ENCODE measurements around the gene MUL1.
A peak's percentile ranks its signal among the peaks of the same experiment; 100 is the strongest.
"Not testable (repeated sequence)": the region's sequence is repeated elsewhere in the genome, so short reads cannot be mapped to it uniquely, and the experiment has no call there.

MUL1 gene

DNA sequence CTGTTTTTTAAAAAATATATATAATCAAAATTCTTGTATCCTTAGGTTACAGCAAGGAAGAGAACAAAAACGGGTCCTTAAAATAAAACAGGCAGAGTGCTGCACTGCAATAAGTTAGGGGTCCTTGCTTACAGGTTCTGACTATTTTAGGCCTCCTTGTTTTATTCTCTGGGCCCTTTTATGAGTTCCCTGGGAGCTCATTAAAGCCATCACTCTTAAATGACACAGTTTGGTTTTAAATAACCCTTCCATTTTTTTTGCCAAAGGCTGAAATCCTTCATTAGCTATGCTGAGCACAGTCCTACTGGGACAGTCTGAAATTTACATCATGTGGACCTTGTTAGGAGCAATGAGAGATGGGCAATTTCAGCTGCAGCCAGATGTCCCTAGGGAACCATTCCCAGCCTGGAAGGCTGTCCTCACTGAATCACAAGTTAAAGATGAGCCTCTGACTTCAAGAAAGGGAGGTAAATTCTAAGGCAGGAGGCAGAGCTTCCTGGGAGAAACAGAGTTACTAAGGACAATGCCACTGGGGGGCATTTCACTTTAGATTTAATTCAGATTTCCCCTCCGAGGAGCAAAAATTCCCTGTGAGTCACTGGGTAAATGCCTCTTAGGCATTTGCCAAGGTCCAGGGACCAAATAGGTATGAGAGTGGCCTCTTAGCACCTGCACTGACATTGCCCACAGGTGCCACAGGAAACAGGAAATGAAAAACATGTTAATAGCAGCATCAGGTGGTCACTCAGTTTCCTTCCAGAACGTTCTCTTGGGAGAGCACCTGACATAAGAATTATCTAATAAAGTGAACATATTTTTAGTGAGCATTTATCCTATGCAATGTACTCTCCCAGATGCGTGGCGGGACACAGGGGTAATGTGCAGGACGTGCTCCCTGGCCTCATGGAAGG is 3.8 kb upstream of the MUL1 start:
- no peak for DNase-seq

DNA sequence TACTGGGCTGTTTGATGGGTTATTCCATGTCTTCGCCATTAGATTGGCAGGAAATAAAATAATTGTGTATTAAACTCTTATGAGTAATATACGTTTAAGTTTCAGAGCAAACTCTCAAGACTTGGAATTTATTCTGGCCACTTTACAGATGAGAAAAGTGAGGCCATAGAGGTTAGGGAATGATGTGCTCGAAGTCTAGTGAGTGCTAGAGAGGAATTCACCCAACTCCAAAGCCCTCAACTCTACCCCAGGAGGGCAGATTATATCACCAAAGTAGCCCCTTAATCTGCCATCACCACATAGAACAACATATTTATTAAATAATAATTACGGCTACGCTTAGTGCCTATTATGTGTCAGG is 440 bp upstream of the MUL1 start:
- no peak for DNase-seq

DNA sequence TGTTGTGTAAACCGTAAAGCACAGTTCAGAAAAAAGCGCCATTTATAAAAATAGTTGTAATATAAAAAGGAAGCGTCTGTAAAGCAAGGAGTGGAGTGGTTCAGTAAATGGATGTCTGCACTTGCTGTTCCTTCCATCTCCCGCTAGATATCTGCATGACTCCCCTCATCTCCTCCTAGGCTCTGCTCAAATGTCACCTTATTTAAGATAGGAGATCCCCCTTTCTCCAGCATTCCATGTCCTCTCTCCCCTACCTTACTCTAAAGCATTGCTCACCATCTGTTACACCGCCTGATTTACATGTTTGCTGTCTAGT is 745 bp downstream of the MUL1 start:
- DNase-seq = no peak

DNA sequence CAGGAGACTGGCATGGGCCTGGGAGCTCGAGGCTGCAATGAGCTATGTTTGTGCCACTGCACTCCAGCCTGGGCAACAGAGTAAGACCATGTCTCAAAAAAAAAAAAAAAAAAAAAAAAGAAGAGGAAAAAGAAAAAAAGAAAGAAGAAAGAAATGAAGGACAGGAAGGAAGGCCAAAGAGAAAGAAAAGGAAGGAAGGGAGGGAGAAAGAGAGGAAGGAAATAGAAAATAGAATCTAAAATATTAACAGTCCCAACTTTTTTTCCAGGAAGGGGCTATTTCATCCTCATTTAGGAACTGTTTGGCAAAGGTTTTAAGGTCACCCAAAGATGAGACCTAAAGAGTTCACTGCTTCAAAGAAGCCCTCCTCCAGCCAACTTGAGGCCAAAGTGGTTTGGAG is 2.5 kb downstream of the MUL1 start:
- DNase-seq = no peak

DNA sequence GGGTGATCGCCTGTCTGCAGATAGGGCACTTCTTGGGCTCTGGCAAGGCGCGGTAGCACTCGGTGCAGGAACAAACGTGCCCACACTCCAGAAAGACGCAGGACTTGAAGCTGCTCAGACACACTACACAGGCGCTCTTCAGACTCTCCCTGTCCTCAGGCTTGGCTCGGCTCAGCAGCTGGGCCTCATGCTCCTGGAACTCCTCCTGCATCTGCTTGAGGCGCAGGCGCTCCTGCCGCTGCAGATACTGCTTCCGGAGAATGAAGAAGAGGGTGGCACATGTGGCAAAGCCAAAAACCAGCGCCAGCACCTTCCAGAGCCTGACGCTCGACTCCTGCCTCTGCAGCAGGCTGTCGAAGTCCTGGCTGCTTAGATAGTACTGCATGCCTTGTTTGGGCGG is 7.2 kb downstream of the MUL1 start:
- DNase-seq = no peak

DNA sequence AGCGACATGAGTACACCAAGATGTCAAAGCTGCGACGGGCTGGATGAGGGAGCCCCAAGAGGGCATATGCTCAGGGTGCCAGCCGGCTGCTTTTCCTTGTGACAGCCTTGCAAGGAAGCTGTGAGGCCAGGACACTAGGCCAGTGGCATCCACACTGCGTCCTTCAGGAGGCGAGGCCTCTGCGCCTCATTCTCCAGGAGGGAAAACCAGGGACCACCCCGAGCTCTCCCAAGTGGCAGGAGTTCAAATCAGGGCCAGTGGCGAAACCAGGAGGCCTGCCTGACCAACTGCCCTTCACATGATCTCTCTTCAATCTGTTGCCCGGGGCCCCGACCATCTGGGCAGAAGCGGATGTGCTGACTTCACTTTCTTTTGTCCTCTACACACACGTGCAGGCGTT is 8.2 kb downstream of the MUL1 start:
- no peak for DNase-seq

DNA sequence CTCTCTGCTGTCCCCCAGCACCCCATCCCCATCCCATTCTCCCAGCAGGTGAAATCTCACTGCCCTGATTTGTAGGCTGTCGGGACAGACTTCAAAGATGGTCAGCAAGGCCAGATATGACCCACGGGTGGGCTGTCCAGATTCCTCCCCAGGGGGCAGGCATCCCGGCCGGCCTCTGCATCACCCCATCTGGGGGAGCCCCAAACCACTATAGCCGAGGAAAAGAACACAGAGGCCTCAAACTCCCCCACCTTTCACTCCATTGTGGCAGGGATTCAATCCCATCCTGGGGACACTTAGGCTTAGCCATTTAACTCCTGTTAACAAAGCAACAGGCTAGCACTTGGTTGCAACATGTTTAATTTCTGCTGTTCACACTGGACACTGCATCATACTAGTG is 8.8 kb downstream of the MUL1 start:
- DNase-seq = no peak

DNA sequence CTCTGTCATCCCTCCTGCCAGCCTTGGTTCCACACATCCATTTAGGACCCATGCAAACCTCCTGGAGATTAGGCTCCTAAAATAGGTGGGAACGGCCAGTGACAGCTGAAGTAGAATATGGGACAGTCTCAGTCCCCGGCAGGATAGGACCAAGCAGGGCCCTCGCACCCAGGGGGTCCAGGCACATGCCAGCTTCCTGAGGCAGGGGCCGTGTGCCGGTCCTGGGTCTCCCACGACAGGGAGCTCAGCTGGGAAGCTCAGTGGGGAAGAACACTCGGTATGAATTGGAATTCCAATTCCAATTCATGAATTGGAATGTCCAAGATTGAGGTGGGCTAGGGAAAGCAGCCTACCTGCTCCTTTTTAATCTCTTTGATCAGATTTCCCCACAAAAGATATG is 9.8 kb downstream of the MUL1 start:
- DNase-seq = no peak

DNA sequence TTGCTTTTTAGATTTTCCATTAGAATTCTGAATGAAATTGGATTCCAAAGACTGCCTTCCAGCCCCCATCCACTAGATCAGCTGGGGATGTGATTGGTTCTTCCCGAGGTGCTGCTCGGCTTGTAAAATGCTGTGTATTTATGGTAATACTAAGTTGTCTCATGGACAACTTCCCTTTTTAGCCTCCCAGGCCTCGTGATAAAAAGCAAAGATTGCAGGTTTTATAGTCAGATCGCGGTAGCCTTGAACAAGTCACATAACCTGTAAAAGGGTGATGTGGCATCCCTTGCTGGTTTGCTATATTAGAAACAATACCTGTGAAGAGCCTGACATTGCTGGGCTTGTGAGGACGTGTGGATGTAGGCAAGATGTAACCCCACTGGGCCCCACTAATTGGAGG is 10.4 kb downstream of the MUL1 start:
- no peak for DNase-seq

DNA sequence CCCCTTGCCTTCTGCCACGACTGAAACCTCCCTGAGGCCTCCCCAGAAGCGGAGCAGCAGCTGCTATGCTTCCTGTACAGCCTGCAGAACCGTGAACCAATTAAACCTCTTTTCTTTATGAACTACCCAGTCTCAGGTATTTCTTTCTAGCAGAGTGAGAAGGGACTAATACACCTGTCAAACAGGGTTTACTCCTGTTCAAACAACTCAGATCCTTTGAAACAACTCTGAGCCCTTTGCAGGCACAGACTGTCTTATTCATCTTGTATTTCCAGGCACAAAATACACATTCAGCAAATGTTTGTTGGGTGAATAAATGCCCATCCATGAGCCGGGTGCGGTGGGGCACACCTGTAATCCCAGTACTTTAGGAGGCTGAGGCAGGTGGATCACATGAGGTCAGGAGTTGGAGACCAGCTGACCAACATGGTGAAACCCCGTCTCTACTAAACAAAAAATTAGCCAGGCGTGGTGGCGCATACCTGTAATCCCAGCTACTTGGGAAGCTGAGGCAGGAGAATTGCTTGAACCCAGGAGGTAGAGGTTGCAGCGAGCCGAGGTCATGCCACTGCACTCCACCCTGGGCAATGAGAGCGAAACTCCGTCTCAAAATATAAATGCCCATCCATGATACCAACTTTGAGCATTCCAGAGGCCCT is 11.1 kb downstream of the MUL1 start:
- DNase-seq = not testable (repeated sequence)

DNA sequence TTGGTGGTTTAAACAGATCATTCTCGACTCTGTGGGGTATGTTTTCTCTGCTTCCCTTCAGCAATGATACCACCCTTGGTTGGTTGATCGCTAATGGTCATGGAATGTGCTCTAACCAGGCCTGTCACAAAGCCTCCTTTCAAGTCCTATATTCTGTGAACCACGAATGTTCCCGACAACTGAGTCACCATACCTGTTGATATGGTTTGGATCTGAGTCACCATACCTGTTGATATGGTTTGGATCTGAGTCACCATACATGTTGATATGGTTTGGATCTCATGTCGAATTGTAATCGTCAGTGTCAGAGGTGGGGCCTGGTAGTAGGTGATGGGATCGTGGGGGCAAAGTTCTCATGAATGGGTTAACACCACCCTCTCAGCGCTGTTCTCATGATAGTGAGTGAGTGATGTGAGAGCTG is 11.7 kb downstream of the MUL1 start:
- no peak for DNase-seq

DNA sequence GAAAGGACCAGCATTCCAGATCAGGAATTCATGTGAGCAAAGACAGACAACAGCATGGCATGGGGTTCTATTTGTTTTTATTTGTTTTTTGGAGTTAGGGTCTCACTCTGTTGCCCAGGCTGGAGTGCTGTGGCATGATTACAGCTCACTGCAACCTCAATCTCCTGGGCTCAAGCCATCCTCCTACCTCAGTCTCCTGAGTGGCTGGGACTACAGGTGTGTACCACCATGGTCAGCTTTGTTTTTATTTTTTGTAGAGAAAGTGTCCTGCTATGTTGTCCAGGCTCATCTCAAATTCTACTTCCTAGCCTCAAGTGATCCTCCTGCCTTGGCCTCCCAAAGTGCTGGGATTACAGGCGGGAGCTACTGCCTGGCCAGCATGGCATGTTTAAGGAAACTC is 12.3 kb downstream of the MUL1 start:
- DNase-seq = no peak

DNA sequence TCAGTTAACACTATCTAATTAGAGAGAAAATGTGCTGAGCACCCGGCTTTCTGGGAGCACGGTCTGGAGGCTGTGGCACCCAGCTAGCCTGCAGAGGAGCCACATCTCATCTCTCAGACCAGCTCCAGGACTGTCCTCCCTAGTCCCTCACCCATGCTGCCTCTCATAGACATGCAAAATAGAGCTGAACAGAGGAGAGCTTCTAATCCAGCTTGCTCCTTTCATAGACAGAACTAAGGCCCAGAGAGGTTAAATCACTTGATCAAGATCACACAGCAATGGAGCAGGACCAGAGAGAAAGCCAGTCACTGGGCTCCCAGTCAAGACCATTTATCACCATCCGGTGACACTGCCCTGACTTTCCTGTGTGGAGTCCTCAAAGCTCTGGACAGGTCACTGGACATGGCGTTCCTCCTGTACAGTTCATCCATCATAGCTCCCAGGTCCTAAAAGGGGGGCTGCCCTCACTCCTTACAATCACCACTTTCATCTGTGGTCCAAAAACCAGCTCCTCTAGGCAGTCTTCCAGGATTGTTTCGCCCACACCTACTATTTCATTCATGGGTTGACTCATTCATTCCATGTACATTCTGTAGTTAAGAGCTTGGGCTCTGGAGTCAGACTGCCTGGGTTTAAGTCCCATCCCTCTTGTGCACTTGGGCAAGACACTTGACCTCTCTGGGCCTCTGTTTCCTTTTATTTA is 13.2 kb downstream of the MUL1 start:
- DNase-seq = no peak

DNA sequence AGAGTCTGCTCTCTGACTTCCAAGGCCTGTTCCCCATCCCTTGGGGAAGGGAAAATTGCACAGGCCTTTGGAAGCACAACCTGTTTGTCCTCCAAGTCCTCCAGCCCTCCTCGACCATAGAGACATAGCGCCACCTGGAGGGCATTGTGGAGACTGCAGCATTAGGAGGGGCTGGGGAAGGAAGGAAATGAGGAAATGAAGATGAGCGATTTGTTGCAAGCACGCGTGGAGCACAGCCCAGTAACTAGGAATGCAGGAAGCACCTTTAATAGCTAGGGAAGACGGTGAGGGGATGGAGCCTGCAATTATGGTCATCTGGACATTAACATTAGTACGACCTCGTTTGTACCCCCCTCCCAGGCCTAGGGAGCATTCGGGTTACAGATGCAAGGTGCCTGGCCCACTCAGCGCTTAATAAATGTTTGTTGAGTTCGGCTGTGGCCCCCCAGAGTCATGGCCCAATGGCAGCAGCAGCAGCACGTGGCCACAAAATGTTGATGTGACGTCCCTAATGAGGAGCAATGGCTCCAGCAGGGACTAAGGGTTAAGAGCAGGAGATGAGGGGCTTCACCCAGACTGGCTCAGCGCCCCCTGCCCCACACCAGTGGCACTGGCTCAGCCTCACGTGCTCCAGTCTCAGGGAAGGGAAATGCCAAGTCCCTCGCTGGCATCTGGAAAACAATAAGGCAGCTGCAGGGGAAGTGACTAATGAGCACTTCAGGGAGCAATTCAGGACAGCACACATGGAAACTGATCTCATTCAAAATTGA is 13.9 kb downstream of the MUL1 start:
- peak; percentile 53 for DNase-seq

DNA sequence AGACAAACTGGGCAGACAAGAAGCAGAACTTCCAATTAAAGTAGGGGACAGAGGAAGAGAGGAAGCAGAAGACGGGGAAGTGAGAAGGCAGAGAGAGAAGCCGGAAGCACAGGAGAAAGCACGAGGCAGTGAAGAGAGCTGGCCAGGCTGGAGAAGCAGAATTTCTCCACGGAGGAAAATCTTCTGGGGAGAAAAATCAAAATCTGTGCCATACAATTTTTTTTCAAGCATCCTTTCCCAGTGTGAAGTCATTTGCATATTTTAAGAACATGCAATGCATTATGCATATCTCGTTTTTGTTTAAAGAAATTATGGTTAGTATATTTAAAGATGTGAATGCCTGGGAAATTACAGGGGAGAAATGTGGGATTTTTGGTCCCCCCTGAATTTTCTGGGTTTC is 14.6 kb downstream of the MUL1 start:
- no peak for DNase-seq

DNA sequence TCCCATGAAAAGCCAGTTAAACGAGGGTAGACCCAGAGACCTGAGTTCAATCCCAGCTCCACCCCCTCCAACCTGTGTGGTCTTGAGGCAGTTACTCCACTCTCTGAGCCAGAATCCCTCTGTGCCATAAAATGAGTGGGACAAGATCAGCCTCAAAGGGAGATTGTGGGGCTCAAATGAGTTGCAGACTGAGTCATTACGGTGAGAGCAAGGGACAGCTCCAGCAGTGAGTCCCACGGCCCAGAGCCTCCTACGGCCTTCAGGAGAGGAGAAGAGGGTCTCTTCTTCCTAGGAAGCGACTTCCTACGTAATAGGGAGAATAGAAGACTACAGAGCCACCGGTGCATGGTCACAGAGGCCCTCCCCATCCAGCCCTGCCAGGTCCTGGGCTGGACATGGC is 15.2 kb downstream of the MUL1 start:
- DNase-seq = no peak

DNA sequence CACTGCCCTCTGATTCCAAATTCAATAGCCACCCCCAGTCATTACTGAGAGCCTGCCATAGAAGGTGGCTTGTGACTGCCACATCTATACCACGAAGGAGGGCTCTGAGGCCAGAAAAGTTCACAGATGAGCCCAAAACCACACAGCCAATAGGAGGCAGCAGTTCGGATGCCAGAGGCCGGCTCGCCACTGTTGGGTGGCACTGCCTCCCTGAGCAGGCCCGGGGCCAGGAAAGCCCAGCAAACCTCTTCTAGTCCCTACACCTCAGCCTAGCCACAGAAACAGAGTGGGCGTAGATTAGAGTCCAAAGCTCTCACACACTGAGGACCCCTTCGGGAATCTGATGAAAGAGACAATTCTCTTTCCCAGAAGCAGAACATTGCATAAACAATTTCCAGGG is 16.1 kb downstream of the MUL1 start:
- no peak for DNase-seq

DNA sequence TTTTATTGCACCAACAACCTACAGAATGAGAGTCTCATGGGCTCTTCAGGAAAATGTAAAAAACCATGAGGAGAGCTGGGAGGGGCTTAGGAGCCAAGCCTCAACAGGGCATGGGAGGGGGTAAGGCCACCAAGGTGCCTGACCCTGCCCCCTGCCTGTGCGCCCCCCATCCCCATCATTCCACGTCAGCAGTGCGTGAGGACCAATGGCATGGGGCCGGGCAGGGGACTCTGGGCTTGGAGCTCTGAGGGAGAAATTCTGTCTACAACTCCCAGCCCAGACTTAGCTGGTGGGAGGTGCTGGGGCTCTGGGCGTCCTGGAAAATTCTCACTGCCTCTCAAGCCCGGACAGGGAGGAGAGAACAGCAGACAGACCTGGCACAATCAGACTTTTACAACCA is 16.8 kb downstream of the MUL1 start:
- DNase-seq = no peak

DNA sequence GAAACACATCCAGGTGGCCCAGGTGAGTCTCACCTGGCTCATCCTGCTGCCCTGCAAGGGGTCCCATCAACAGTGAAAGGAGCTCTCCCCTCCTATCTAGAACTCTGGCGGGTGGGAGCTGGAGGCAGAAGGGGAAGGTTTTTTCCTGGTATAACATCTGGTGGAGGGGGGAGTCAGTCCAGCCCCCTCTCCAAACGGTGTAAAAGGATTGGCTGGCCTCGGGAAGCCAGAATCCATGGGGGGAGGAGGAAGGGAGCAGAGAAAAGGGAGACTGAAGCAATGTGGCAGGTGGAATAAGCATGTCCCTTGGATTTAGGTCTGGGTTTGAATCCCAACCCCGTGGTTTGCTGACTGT is 20.7 kb downstream of the MUL1 start:
- no peak for DNase-seq

DNA sequence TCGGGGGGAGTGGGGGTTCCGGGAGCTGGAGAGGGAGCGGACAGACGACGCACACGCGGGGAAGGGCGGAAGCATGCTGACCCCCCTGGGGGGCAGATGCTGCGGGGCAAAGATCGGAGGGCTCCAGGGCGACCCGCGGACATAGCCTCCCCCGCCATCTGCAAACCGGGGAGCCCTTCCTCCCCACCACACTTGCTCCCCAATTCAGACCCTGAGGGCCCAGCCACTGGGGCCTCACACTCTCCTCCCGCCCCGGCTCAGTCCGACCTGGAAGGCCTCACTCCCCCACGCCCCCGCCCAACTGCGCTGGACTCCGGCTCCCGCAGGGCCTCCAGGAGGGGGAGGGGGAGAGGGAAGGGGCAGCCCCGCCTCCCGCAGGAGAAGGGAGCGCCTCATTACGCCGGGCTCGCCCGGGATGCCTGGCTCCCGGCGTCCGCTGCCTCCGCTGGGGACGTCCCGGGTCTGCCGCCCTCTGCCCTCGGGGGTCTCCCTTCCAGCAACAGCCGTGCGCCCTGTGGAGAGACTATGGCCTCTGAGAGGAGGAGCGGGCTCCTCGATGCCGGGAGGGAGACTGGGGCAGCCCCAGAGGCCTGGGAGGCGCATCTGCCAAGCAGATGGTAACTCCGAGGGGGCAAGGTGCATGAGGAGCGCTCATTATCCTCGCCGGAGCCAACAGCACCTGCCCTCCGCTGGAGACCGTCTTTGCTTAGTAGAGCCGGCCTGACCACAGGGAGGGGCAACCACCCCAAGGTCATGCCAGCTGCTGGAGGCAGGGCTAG is 21.3 kb downstream of the MUL1 start:
- DNase-seq = no peak

DNA sequence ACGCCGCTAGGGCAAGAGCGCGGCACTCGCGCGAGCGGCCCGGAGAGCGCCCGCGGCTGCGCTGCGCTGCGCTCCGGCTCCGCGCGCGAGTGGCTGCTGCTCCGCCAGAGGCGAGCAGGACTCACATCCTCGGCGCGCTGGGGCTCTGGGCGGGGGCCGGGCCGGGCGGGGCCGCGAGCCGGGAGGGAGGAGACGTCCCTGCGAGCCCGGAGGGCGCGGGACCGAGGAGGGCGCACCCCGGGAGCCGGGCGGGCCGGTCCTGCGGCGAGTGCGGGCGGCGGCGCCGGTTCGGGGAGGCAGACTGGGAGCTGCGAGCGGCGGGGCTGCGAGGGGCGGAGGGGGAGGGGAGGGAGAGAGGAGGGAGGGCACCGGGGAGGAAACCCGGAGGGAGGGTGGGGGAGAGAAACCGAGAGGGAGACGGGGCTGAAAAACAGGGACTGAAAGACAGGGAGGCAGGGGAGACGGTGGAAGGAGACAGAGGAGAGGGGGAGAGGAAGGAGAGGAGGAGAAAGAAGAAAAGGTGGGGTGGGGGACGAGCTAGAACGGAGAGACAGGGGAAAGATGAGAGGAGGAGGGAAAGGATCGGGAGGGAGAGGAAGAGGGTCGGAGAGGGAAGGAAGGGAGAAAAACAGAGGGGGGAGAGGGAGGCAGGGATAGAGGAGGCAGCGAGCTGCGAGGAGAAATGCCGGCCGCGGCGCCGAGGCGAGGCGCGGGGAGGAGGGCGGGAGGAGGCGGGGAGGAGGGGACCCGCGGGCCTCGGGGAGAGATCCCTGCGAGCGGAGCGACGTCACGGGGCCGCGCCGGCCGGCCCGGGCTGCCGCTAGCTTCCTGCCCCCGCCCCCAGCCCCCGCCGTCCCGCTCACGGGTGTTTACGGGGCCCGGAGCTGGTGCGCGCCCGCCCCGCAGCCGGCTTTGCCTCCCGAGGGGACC is 22.2 kb downstream of the MUL1 start, which contains the start of gene CAMK2N1:
TSS of gene CAMK2N1 (minus strand) at position 684 of the 930 bp plus-strand sequence. CDS start 831 bp downstream, outside the sequence.
- DNase-seq = no peak
